CD4-positive, alpha-beta memory T cell (primary cell): ENCODE measurements around the gene S100A13. TPM values are rescaled to one million over a fixed set of nuclear protein-coding genes. Genes with fewer than 3 reads are reported as not detected.
"Not testable (repeated sequence)": the region's sequence is repeated elsewhere in the genome, so short reads cannot be mapped to it uniquely, and the experiment has no call there.

ENCODE experiments used
- CTCF ChIA-PET: fragments of 350-600 bp; sonication (Branson Sonifier 250); formaldehyde crosslinking; loops from one replicate; lab custom pipeline; 2021; ENCODE audit warnings: inconsistent platforms; ENCODE audit not compliant: partially characterized antibody; lab: Charles Lee
- POLR2A ChIA-PET: fragments of 350-600 bp; sonication (Branson Sonifier 250); formaldehyde crosslinking; loops from one replicate; lab custom pipeline; 2021; ENCODE audit not compliant: partially characterized antibody; lab: Charles Lee
- DNase-seq, 5 donors: peaks; one replicate each; pipeline versions ENCODE4 v3.0.0 to v3.0.0-alpha.2; 2020 to 2022; ENCODE audit warnings: mixed read lengths in 1 of 5
- H3K27ac ChIP-seq: one replicate; pipeline ENCODE4 v1.7.0; 2013; ENCODE audit warnings: low read depth, low read length
- H3K27me3 ChIP-seq: 2 replicates; pipeline ENCODE4 v1.7.0; 2013; ENCODE audit warnings: mild to moderate bottlenecking, low read length, moderate library complexity; ENCODE audit not compliant: insufficient read depth
- H3K36me3 ChIP-seq: 2 replicates; pipeline ENCODE4 v1.7.0; 2013; ENCODE audit warnings: mild to moderate bottlenecking, low read length, moderate library complexity; ENCODE audit not compliant: insufficient read depth
- H3K4me1 ChIP-seq: 2 replicates; pipeline ENCODE4 v1.7.0; 2013; ENCODE audit warnings: mild to moderate bottlenecking, low read length, moderate library complexity; ENCODE audit not compliant: insufficient read depth
- H3K4me3 ChIP-seq, 2 donors: one replicate each; pipeline ENCODE4 v1.7.0; 2013; ENCODE audit warnings: low read length in 2 of 2, mild to moderate bottlenecking in 1 of 2
- H3K9me3 ChIP-seq, 2 donors: one replicate each; pipeline ENCODE4 v1.7.0; 2013; ENCODE audit warnings: low read length in 2 of 2, control low read depth in 1 of 2; ENCODE audit not compliant: control insufficient read depth in 1 of 2
- H3K27ac Mint-ChIP-seq, 7 donors: one replicate each; pipeline ENCODE4 v1.8.0; 2020 to 2021; ENCODE audit warnings: mixed read lengths in 7 of 7, mild to moderate bottlenecking in 6 of 7, inconsistent platforms in 3 of 7, moderate library complexity in 3 of 7
- H3K27me3 Mint-ChIP-seq, 2 donors: one replicate each; pipeline ENCODE4 v1.8.0; 2020 to 2021; ENCODE audit warnings: mixed read lengths in 2 of 2
- H3K36me3 Mint-ChIP-seq, 2 donors: one replicate each; pipeline ENCODE4 v1.8.0; 2020 to 2021; ENCODE audit warnings: mixed read lengths in 2 of 2, inconsistent platforms in 1 of 2, mild to moderate bottlenecking in 1 of 2
- H3K4me1 Mint-ChIP-seq, 4 donors: one replicate each; pipeline ENCODE4 v1.8.0; 2020 to 2021; ENCODE audit warnings: mixed read lengths in 4 of 4, mild to moderate bottlenecking in 1 of 4
- H3K4me3 Mint-ChIP-seq, 8 donors: one replicate each; pipeline ENCODE4 v1.8.0; 2020 to 2021; ENCODE audit warnings: mixed read lengths in 8 of 8, mild to moderate bottlenecking in 7 of 8, moderate library complexity in 6 of 8, inconsistent platforms in 3 of 8
- H3K9me3 Mint-ChIP-seq, 8 donors: one replicate each; pipeline ENCODE4 v1.8.0; 2020 to 2021; ENCODE audit warnings: mixed read lengths in 8 of 8, mild to moderate bottlenecking in 5 of 8, inconsistent platforms in 3 of 8, moderate library complexity in 1 of 8
- intact Hi-C: fragments of 100-400 bp; cut with micrococcal nuclease; formaldehyde crosslinking; loops from one replicate; pipeline ENCODE4 v1.15.1; 2023
- polyA plus RNA-seq, 2 donors: library from polyadenylated mRNA; unstranded; fragments of 300-500 nt; fragmentation: Illumina TruSeq; gene quantifications; one replicate each; pipeline ENCODE4 v1.2.3, GENCODE V29; 2021
- total RNA-seq, 2 experiments: library from RNA; stranded (reverse); gene quantifications; one replicate each; pipeline ENCODE4 v1.2.3, GENCODE V29; 2021

Gene S100A13
- total RNA-seq (1 to 10 TPM; 4.3 to 5.2 TPM), polyA plus RNA-seq (under 1 TPM in 1 of 2 donors, not detected in 1; 0.56 TPM)

DNA sequence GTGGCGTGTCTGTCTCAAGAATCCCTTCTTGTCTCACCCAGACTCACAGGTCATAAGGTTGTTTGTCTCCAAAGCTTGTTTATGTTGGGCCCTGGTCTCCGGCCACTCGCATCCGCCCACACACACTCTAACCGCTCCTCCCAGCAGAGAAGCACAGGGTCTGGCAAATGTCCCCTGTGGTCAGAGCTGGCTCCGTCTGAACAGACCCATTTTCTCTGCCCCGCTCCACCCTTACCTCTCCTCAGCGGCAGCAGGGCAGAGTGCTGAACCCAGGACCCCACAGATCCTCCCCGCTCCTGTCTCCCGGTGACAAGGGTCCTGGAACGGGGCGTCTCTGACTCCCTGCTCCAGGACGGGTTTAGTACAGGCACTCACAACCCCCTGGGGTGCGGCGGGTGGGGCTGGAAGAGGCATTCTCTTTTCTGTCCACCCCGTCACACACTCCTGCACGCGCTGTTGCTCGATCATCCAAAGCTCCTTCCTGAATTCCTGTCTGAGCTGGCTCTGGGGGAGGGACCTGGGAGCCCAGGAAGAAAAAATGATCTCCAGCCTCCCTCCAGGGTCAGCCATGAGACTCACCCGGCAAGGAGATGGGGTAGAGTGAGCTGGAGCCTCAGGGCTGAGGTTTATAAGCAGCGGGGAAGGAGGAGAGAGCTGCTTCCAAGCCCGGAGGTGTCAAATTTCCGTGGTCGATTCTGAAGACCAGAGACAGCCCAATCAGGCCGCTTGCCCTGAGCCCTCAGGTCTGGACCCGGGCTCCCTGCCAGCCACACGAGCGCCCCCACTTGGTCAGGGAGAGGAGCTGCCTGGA is at the start of gene S100A13:
Gene S100A13, minus strand, starts transcription at position 602 of the 811 bp plus-strand sequence. CDS start 1,033 bp downstream, outside the sequence.
- peaks cover 0 to 6% (median under 1%) of the 10 kb centered on the region in 4 donors for H3K4me1 Mint-ChIP-seq
- CTCF ChIA-PET: interaction anchor here (1.8 to 3.5 kb wide), 3 partner anchors 13 to 116 kb away, joined by 4 to 12 read pairs (median 5); no protein-coding TSS in a partner anchor
- no peaks in the 10 kb centered on the region for H3K36me3 Mint-ChIP-seq
- peaks cover 0 to 3% of the 10 kb centered on the region in 2 donors for H3K27me3 Mint-ChIP-seq
- Histone ChIP-seq H3K9me3 (no peaks in the 10 kb centered on the region), H3K27me3 (no peaks in the 10 kb centered on the region), H3K27ac (no peak within 1 kb of the TSS), H3K4me1 (no peaks in the 10 kb centered on the region), H3K4me3 (no peak within 1 kb of the TSS), H3K36me3 (no peaks in the 10 kb centered on the region)
- intact Hi-C loops: no loop called here
- DNase-seq: peak in 1 of 5 donors; percentile 18
- H3K9me3 Mint-ChIP-seq: peaks cover 0 to 2% (median 0%) of the 10 kb centered on the region in 8 donors
- H3K27ac Mint-ChIP-seq: no peak within 1 kb of the TSS
- H3K4me3 Mint-ChIP-seq: peak within 1 kb of the TSS in 2 of 8 donors; percentile 39
- POLR2A ChIA-PET: interaction anchor here (0.9 kb wide), 1 partner anchor 95 kb away, joined by 3 read pairs; no protein-coding TSS in a partner anchor

DNA sequence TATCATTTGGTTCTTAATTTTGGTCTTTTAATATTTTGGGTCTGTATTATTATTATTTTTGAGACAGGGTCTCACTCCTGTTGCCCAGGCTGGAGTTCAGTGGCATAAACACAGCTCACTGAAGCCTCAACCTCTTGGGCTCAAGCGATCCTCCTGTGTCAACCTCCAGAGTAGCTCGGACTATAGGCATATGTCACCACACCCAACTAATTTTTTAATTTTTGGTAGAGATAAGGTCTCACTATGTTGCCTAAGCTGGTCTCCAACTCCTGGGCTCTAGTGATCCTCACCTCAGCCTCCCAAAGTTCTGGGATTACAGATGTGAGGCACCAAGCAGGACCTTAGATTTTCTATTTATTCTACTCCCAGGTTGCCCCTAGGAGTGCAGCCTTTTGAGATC is 46.2 kb upstream of the S100A13 start:
- POLR2A ChIA-PET: no interaction called here
- peak overlapping the region in 4 of 7 donors; percentile 11 to 49 (median 33) for H3K27ac Mint-ChIP-seq

DNA sequence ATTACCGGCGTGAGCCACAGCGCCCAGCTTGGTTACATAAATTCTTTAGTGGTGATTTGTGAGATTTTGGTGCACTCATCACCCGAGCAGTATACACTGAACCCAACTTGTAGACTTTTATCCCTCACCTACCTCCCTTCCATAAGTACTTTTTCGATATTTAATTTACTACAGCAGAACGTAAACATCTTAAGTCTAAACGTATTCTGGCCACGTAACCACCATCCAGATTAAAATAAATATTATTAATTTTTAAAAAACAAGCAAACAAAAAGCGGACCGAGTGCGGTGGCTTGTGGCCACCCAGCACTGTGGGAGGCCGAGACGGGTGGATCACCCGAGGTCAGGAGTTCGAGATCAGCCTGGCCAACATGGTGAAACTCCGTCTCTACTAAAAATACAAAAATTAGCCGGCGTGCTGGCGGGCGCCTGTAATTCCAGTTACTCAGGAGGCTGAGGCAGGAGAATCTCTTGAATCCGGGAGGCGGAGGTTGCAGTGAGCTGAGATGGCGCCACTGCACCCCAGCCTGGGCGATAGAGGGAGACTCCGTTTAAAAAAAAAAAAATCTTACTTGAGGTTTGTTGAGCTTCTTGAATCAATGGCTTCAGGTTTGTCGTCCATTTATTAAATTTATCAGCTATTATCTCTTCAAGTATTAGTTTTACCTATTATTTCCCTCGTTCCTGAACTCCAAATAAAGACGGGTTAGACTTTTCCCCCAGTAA is 44.5 kb upstream of the S100A13 start:
- peak overlapping the region; percentile 73 for H3K27ac ChIP-seq
- ChIA-PET POLR2A (interaction anchor here (0.6 to 3.4 kb wide), 19 partner anchors 13 to 1044 kb away, joined by 3 to 37 read pairs (median 4); partner anchors contain the start of genes CHTOP, CREB3L4, CRTC2 and INTS3), CTCF (interaction anchor here (0.6 to 1.9 kb wide), 10 partner anchors 9 to 140 kb away, joined by 3 to 6 read pairs (median 3); partner anchors contain the start of genes CHTOP, INTS3 and SLC27A3)
- peak overlapping the region; percentile 47 to 98 for H3K4me3 ChIP-seq
- H3K4me3 Mint-ChIP-seq, H3K27me3 Mint-ChIP-seq, H3K9me3 ChIP-seq, H3K9me3 Mint-ChIP-seq, H3K27me3 ChIP-seq: not testable (repeated sequence)
- H3K36me3 ChIP-seq: peaks cover 27% of the 10 kb centered on the region
- peaks cover 11 to 16% (median 13%) of the 10 kb centered on the region in 4 donors for H3K4me1 Mint-ChIP-seq
- H3K27ac Mint-ChIP-seq: peak overlapping the region in 4 of 7 donors; percentile 61 to 77 (median 69)
- intact Hi-C loops: loop anchor here (1.0 to 2.0 kb wide), 9 partner anchors 13 to 937 kb away; partner anchors contain the start of genes ADAR, CHTOP, GATAD2B and HAX1
- H3K4me1 ChIP-seq: peaks cover 26% of the 10 kb centered on the region
- peak in 1 of 5 donors; percentile 66 for DNase-seq
- H3K36me3 Mint-ChIP-seq: peaks cover 19 to 28% of the 10 kb centered on the region in 2 donors

More for the DNA sequence above, 46.2 kb upstream of the S100A13 start:
- H3K27me3 Mint-ChIP-seq: peaks cover 15 to 17% of the 10 kb centered on the region in 2 donors
- peaks cover 6 to 14% of the 10 kb centered on the region in 2 donors for H3K36me3 Mint-ChIP-seq
- DNase-seq: no peak
- intact Hi-C loops: no loop called here
- H3K9me3 Mint-ChIP-seq: no peaks in the 10 kb centered on the region
- H3K36me3 ChIP-seq: peaks cover 10% of the 10 kb centered on the region
- peaks cover 17% of the 10 kb centered on the region for H3K27me3 ChIP-seq
- H3K27ac ChIP-seq: no peak overlapping the region
- CTCF ChIA-PET: interaction anchor here (0.7 to 1.0 kb wide), 2 partner anchors 65 to 163 kb away, joined by 3 read pairs; no protein-coding TSS in a partner anchor
- peak overlapping the region; percentile 2 to 67 (median 54) for H3K4me3 Mint-ChIP-seq
- H3K4me1 ChIP-seq: peaks cover 34% of the 10 kb centered on the region
- H3K9me3 ChIP-seq: no peaks in the 10 kb centered on the region
- H3K4me1 Mint-ChIP-seq: peaks cover 13 to 21% (median 17%) of the 10 kb centered on the region in 4 donors
- no peak overlapping the region for H3K4me3 ChIP-seq

DNA sequence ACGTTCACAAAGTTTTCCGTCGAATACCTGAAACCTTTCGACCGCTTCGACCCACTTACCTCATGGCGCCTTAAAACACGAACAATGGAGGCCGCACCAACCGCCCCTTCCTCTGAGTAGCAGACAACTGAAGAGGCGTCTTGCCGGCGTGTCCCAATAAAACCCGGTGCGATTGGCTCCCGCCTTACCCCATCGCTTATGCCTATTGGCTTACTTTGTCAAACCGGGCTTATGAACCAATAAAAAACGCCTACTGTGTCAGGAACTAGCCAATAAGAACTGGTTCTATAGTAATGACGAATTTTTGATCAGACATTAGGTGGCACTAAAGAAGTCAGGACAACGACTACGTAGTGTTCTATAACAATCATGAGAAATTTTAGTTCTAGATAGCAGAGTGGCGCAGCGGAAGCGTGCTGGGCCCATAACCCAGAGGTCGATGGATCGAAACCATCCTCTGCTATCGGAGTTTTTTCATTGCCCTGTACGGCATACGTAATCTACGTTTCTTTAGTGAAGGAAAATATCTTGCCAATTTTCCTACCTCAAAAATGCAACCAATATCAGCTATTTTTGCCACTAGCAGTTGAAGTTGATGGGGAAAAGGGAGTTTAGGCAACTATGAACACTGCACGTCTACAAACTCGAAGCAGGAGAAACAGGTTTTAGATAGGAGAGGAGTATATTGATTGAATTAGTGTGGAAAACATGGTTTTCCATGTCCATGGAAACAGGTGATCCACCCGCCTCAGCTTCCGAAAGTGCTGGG is 43.7 kb upstream of the S100A13 start, which contains the start of gene ILF2:
Gene ILF2, minus strand, starts transcription at position 135 of the 769 bp plus-strand sequence. Its CDS starts 71 bp downstream, at position 64.
- CTCF ChIA-PET: interaction anchor here (0.6 to 1.9 kb wide), 3 partner anchors 53 to 113 kb away, joined by 3 to 5 read pairs (median 3); no protein-coding TSS in a partner anchor
- H3K27ac ChIP-seq: peak within 1 kb of the TSS; percentile 90
- no peak within 1 kb of the TSS for H3K4me3 Mint-ChIP-seq
- H3K27me3 Mint-ChIP-seq: no peaks in the 10 kb centered on the region
- peaks cover 34% of the 10 kb centered on the region for H3K36me3 ChIP-seq
- peak within 1 kb of the TSS in 2 of 7 donors; percentile 68 to 77 for H3K27ac Mint-ChIP-seq
- H3K9me3 ChIP-seq: no peaks in the 10 kb centered on the region
- peaks cover 11 to 16% (median 13%) of the 10 kb centered on the region in 4 donors for H3K4me1 Mint-ChIP-seq
- intact Hi-C loops: loop anchor here (1.0 to 2.0 kb wide), 9 partner anchors 13 to 938 kb away; partner anchors contain the start of genes ADAR, CHTOP, GATAD2B and HAX1
- peak within 1 kb of the TSS; percentile 72 to 98 for H3K4me3 ChIP-seq
- DNase-seq: peak; percentile 96 to 100 (median 99)
- no peaks in the 10 kb centered on the region for H3K27me3 ChIP-seq
- H3K36me3 Mint-ChIP-seq: peaks cover 25 to 30% of the 10 kb centered on the region in 2 donors
- peaks cover 26% of the 10 kb centered on the region for H3K4me1 ChIP-seq
- POLR2A ChIA-PET: interaction anchor here (0.7 to 3.4 kb wide), 18 partner anchors 12 to 320 kb away, joined by 3 to 37 read pairs (median 6); partner anchors contain the start of genes CHTOP, CREB3L4, CRTC2 and INTS3
- H3K9me3 Mint-ChIP-seq: no peaks in the 10 kb centered on the region

DNA sequence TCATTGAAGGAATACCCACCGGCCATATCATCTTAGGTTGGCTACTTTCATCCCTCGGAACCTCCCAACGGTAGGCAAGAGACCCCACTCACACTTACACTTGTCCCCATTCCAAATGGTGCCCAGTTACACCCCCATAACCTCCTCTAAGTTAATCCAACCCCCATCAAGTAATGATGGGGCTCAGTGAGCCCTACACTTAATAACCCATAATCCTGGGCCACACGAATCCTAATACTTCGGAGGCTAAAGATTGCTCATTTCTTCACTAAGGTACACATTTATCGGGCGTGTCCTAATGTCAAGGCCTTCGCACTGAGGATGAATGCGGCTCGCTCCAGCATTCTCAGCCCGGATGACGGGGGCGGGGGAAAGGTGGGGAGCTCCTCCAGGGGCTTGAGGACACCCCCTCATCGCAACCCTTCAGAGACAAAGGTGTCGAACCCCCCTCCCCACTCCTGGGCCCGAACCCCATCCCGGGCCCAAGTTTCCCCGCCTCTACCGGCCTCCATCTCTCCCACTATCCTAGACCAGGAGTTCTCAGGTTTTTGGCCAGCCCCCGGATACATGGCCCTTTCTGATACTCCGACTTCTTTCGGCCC is 43.1 kb upstream of the S100A13 start:
- peaks cover 11 to 16% (median 13%) of the 10 kb centered on the region in 4 donors for H3K4me1 Mint-ChIP-seq
- H3K36me3 ChIP-seq: peaks cover 41% of the 10 kb centered on the region
- DNase-seq: no peak
- intact Hi-C loops: loop anchor here (2.0 kb wide), 3 partner anchors 138 to 938 kb away; partner anchors contain the start of genes ADAR and GATAD2B
- no peaks in the 10 kb centered on the region for H3K27me3 Mint-ChIP-seq
- peaks cover 32 to 36% of the 10 kb centered on the region in 2 donors for H3K36me3 Mint-ChIP-seq
- H3K9me3 Mint-ChIP-seq: no peaks in the 10 kb centered on the region
- peak overlapping the region; percentile 72 to 93 for H3K4me3 ChIP-seq
- H3K27me3 ChIP-seq: no peaks in the 10 kb centered on the region
- H3K4me3 Mint-ChIP-seq: no peak overlapping the region
- H3K27ac ChIP-seq: peak overlapping the region; percentile 90
- peaks cover 26% of the 10 kb centered on the region for H3K4me1 ChIP-seq
- H3K27ac Mint-ChIP-seq: no peak overlapping the region
- POLR2A ChIA-PET: interaction anchor here (0.5 to 3.4 kb wide), 9 partner anchors 11 to 321 kb away, joined by 3 to 37 read pairs (median 6); partner anchors contain the start of genes CHTOP, INTS3, RPS27 and SNAPIN
- CTCF ChIA-PET: no interaction called here
- H3K9me3 ChIP-seq: no peaks in the 10 kb centered on the region
